Ovary (tissue), 9 donors: ENCODE results near the gene EPB41L4B. TPM values are rescaled to one million over a fixed set of nuclear protein-coding genes. Genes with fewer than 3 reads are reported as not detected.

Experiments used
- DNase-seq, 5 donors: peaks; one replicate each; pipeline ENCODE4 v3.0.0-alpha.2; 2019 to 2020
- H3K27ac ChIP-seq, 2 donors: fragments of 200-600 bp; one replicate each; pipeline versions ENCODE4 v1.5.1 to v1.8.0; 2019 to 2022
- H3K27me3 ChIP-seq: fragments of 200-600 bp; one replicate; pipeline ENCODE4 v1.8.0; 2022
- H3K36me3 ChIP-seq: fragments of 200-600 bp; sonication (generic); one replicate; pipeline ENCODE4 v1.5.1; 2019
- H3K4me1 ChIP-seq: one replicate; pipeline ENCODE4 v1.8.1; 2013; ENCODE audit warnings: mild to moderate bottlenecking, moderate library complexity; ENCODE audit not compliant: insufficient read depth
- H3K4me3 ChIP-seq: fragments of 200-600 bp; sonication (generic); one replicate; pipeline ENCODE4 v1.5.1; 2017
- H3K9me3 ChIP-seq, 2 donors: fragments of 200-600 bp in 1 of 2; sonication (generic) in 1 of 2; one replicate each; pipeline versions ENCODE4 v1.5.1 to v1.8.1; 2013 to 2019; ENCODE audit warnings: mild to moderate bottlenecking in 1 of 2, moderate library complexity in 1 of 2
- CTCF ChIP-seq, 3 donors: fragments of 450-650 bp in 2 of 3; fragments of 200-600 bp in 1 of 3; IDR thresholded peaks; one replicate each; pipeline versions ENCODE4 v1.5.1 to v1.8.0; 2016 to 2022; ENCODE audit warnings: antibody characterized with exemption in 3 of 3, mild to moderate bottlenecking in 1 of 3
- EP300 ChIP-seq: sonication (generic); formaldehyde crosslinking; IDR thresholded peaks from one replicate; pipeline ENCODE4 v1.6.1; 2017; ENCODE audit warnings: antibody characterized with exemption
- POLR2A ChIP-seq: fragments of 450-650 bp; IDR thresholded peaks from one replicate; pipeline ENCODE4 v1.6.1; 2017; ENCODE audit warnings: antibody characterized with exemption, mild to moderate bottlenecking, moderate library complexity
- WGBS, 3 donors: extraction: QIAGEN DNeasy Blood & Tissue Kit in 1 of 3; methylation state at CpG; one replicate each; pipeline versions ENCODE4 v1.1.5 to v1.1.7; 2013 to 2017; 5-methylcytosine and 5-hydroxymethylcytosine counted together
- intact Hi-C, 4 donors: fragments of 100-400 bp; cut with DNase I; formaldehyde crosslinking; loops; one replicate each; pipeline versions ENCODE4 v1.11.0 to v1.15.1; 2022 to 2023
- polyA plus RNA-seq, 2 donors: library from polyadenylated mRNA; stranded (reverse); fragments of 200-250 nt in 1 of 2; fragments of 350-450 nt in 1 of 2; fragmentation: Illumina TruSeq in 1 of 2; extraction: RNeasy Lipid Tissue Mini Kit (QIAGEN cat#74804) in 1 of 2; gene quantifications; one replicate each; pipeline ENCODE4 v1.2.3, GENCODE V29; 2013 to 2014
- total RNA-seq, 7 donors: library from RNA; depleted of rRNA in 2 of 7; stranded (reverse); fragments of >200 nt in 2 of 7; fragmentation: NEBNext Ultra II Directional in 3 of 7; extraction: Animal tissue kit (Norgen Biotek cat#: 25700) in 3 of 7; gene quantifications; one replicate each; pipeline versions ENCODE4 v1.1.0 to v1.2.4, GENCODE V29; 2016 to 2023
- donor health status: DM: no; HTN: no; CAD: no; lungs with moderate emphysema.
- donor health status: DM: no; HTN: no; CAD: no.
- donor health status: Bipolar disorder and iron deficiency.
- donor health status: DM: yes; HTN: yes; CAD: no.
- donor health status: DM: no; HTN: no; CAD: no.
- donor health status: DM: yes; HTN: yes; CAD: no.

Gene EPB41L4B
- total and polyA plus RNA-seq, 9 donors, result 8.3 to 34.3 (median 14.0) TPM

GRCh38 chr9:109336409-109336808 is 15.6 kb upstream of the EPB41L4B start:
- no peak overlapping the region for H3K4me3 ChIP-seq
- intact Hi-C loops, result no loop called here
- TF ChIP-seq POLR2A (no peak), EP300 (no peak), CTCF (IDR thresholded peaks at IDR 0.05) (no peak)

GRCh38 chr9:109335929-109336328 is 15.1 kb upstream of the EPB41L4B start:
- 92% methylated on average over 2 of the region's 2 CpGs for WGBS, 3 donors
- TF ChIP-seq POLR2A (no peak), CTCF (IDR thresholded peaks at IDR 0.05) (no peak), EP300 (no peak)
- intact Hi-C loops, result no loop called here

More at GRCh38 chr9:109336409-109336808, 15.6 kb upstream of the EPB41L4B start:
- DNase-seq, result no peak
- no peaks in the 10 kb centered on the region for H3K9me3 ChIP-seq
- H3K4me1 ChIP-seq, result peaks cover 2% of the 10 kb centered on the region
- no peaks in the 10 kb centered on the region for H3K36me3 ChIP-seq
- WGBS, 3 donors, result 87 to 92% (median 91%) methylated on average over 3 of the region's 3 CpGs
- no peak overlapping the region for H3K27ac ChIP-seq
- H3K27me3 ChIP-seq, result no peaks in the 10 kb centered on the region

DNA sequence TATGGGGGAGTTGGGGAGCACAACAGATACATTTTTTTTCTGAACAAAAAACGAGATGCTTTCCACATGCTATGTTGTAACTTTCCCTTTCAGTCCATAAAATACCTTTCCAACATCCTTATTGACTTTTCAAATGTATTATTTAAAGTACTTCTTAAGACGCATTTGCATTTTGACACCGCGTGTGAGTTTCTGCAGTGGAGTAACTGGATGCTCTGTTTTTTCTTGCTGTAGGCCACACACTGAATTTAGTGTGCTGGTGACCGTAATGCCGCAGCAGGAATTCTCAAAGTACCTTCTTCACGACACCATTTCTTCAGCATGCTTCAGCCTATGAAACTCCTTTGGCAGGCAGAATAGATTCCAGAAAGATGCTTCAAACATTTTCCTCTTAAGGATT is 14.3 kb upstream of the EPB41L4B start:
- WGBS, 3 donors, result 45 to 54% (median 47%) methylated on average over 7 of the region's 7 CpGs
- no peaks in the 10 kb centered on the region for H3K27me3 ChIP-seq
- DNase-seq, result no peak

More at GRCh38 chr9:109335929-109336328, 15.1 kb upstream of the EPB41L4B start:
- DNase-seq, result no peak
- Histone ChIP-seq H3K9me3 (no peaks in the 10 kb centered on the region), H3K4me3 (no peak overlapping the region), H3K27me3 (no peaks in the 10 kb centered on the region), H3K27ac (no peak overlapping the region), H3K36me3 (no peaks in the 10 kb centered on the region), H3K4me1 (peaks cover 4% of the 10 kb centered on the region)

DNA sequence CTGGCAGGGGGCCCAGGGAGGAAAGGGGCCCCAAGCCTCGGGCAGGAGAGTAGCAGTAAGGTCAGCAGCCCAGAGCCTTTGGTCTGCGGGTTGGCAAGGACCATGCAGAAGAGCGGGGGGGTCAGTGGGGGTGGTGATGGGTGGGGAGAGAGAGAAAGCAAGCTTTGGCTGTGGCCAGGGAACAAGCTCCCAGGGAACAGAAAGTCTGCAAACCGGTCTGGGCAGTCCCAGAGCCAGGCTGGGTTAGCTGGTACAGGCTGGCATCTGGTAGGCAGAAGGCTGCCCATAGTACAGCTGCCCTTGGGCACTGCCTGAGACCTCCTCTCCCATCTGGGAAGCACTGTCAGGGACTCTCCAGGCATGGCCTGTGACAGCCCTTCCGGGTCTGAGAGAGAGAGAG is 10.5 kb upstream of the EPB41L4B start:
- H3K9me3 ChIP-seq, result no peaks in the 10 kb centered on the region
- intact Hi-C loops, result no loop called here
- no peak for TF ChIP-seq POLR2A
- TF ChIP-seq CTCF (IDR thresholded peaks at IDR 0.05), result no peak
- no peaks in the 10 kb centered on the region for H3K27me3 ChIP-seq
- H3K27ac ChIP-seq, result no peak overlapping the region
- peaks cover 4% of the 10 kb centered on the region for H3K4me1 ChIP-seq
- peak in 4 of 5 donors; percentile 57 to 78 (median 66) for DNase-seq
- H3K4me3 ChIP-seq, result no peak overlapping the region
- WGBS, 3 donors, result 28 to 40% (median 38%) methylated on average over 5 of the region's 5 CpGs
- no peaks in the 10 kb centered on the region for H3K36me3 ChIP-seq

More for the DNA sequence above, 14.3 kb upstream of the EPB41L4B start:
- no peaks in the 10 kb centered on the region for H3K9me3 ChIP-seq
- intact Hi-C loops, result no loop called here
- TF ChIP-seq EP300 (no peak), CTCF (IDR thresholded peaks at IDR 0.05) (no peak), POLR2A (no peak)
- H3K27ac ChIP-seq, result no peak overlapping the region
- H3K4me3 ChIP-seq, result no peak overlapping the region
- no peaks in the 10 kb centered on the region for H3K36me3 ChIP-seq
- peaks cover 4% of the 10 kb centered on the region for H3K4me1 ChIP-seq
